GM21619 (cell line): ENCODE results near the gene TTC1.

Source experiments
- ATAC-seq: cut with Tn5 transposase; IDR thresholded peaks from one replicate; pipeline ENCODE4 v1.9.1; 2021; ENCODE audit not compliant: unreplicated experiment

Gene TTC1

GRCh38 chr5:160082614-160083500 is 73.9 kb downstream of the TTC1 start:
- ATAC-seq, result no peak

DNA sequence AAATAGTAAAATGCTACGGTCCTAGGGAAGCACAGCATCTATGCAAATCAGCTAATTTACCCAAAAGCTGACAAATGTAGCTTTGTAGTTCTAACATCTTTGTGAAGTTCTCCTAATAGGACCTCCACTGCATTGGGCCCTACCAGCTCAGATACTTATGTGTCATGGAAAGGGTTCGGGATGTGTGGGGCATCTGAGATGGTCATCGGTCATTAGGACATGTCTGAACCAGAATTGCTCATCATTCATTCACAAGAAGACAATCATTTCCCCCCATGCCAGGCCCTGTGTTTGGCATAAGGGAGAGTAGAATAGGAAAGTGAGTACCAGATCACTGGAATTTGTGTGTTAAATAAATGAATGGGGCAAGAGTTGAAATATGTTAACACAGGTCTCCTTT is 74.6 kb downstream of the TTC1 start:
- ATAC-seq, result no peak

DNA sequence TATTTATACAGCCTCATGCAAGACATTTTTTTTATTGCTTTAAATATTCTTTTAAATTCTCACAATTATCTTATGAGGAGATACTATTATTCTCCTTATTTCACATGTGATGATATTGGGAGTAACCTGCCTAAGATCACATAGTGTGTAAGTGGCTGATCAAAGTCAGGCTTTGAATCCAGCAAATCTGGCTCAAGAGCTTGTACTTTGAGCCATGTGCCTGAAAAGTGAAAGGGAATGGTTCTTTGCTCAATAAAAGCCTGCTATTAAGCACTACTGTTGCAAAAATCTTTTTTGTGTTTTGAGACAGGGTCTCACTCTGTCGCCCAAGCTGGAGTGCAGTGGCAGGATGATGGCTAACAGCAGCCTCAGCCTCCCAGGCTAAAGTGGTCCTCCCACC is 75.2 kb downstream of the TTC1 start:
- no peak for ATAC-seq

GRCh38 chr5:160087199-160087598 is 78.3 kb downstream of the TTC1 start:
- no peak for ATAC-seq

GRCh38 chr5:160088805-160089204 is 79.9 kb downstream of the TTC1 start:
- ATAC-seq, result no peak

DNA sequence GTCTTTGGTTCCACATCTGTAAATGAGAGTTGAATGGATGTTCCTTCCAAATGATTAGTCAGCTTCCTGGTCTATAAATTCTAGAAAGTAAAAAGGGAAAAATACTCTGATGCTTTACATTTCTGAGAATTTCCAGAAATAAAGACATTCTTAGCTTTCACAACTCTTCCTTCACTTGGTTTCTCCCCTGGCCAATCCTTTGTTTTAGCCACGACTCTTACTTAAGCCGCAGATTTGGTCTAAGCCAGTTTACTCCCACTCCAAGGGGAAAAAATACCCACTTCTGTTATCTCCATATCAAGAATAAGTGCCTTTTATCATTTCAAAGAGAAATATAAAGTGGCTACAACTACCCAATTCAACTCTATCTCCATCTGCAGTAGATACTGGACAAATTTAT is 80.6 kb downstream of the TTC1 start:
- ATAC-seq, result no peak

- no peak for ATAC-seq
Observed at GRCh38 chr5:160090059-160090458, 81.1 kb downstream of the TTC1 start.

GRCh38 chr5:160092514-160092913 is 83.6 kb downstream of the TTC1 start:
- ATAC-seq, result no peak

- peak; percentile 76 for ATAC-seq
Observed at GRCh38 chr5:160092960-160093707, 84.2 kb downstream of the TTC1 start.

DNA sequence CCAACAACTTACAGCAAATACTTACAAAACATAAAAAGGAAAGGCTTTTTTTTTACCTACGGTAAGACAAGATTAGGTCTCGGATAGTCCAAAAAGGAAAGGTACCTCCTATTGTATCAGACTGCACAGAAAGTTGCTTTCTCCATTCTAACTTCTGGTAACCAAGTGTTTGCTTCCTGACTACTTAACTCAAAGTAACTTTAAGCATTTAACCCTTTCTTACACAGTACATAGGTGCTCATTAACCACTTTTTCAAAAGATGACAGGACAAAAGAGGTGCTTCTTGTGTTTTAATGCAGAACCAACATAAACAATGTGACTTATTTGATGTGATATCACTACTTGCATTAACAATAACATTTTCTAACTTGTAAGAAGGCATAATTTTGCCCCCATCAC is 87.2 kb downstream of the TTC1 start:
- no peak for ATAC-seq

DNA sequence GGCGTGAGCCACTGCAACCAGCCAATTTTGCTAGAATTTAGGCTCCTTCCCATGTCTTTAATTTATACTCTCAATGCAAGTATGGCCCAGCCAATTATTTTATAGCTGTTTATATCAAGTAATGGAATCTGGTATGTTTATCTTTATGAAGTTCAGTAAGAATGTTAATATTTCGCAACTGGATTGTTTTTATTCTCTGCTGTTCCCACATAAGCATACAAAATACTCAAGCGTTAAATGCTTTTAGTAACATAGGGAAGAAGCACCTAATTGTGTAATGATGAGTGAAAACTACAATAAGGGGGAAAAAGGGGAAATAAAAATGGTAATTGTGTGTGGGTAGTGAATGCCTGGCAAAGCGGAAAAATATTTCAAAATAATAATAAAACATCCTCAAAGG is 89.1 kb downstream of the TTC1 start:
- ATAC-seq, result no peak

DNA sequence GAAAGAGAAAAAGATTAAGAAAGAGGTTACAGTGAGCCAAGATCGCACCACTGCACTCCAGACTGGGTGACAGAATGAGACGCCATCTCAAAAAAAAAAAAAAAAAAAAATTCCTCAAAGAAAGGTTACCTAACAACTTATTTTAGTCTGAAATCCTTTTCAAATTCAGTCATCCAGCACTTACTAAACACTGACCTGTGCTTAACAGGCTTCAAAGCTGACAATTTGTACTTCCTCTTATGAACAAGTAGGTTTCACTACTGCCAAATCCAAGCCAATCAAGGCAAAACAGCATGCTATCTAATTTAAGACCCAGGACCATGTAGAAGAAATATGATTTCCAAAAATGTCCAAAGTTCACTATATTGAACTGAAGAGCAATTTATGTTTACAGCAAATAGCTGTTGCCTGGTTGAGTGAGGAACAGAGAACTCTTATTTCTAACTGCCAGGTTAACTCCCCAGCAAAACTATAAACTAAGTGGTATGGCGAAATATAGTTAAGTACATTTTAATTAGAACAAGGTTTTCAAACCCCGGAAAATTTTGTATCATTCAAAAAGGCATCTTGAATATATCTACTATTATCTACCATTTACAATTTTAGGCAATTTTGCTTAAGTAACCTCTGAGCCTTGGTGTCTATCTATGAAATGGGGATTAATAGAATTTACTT is 96.9 kb downstream of the TTC1 start:
- ATAC-seq, result peak; percentile 76

- ATAC-seq, result peak; percentile 53
Observed at GRCh38 chr5:160108124-160108523, 99.2 kb downstream of the TTC1 start.
